ENCODE data around the gene ORC4.
"Not testable (repeated sequence)": the region's sequence is repeated elsewhere in the genome, so short reads cannot be mapped to it uniquely, and the experiment has no call there.

Gene ORC4

GRCh38 chr2:148000095-148000494 lies 20.4 kb downstream of the ORC4 start:
- H3K9me3 ChIP-seq (ENCODE audit: insufficient read depth, low read length): peaks cover 23% of the 10 kb centered on the region
- peaks cover 10% of the 10 kb centered on the region for H3K36me3 ChIP-seq (ENCODE audit: insufficient read depth, insufficient read length, low read length)
- H3K9ac ChIP-seq (ENCODE audit: insufficient read length, low read depth): no peak overlapping the region
- no peaks in the 10 kb centered on the region for H3K27me3 ChIP-seq (ENCODE audit: insufficient read depth, insufficient read length)
- TF ChIP-seq SUZ12 (IDR thresholded peaks at IDR 0.05; ENCODE audit: extremely low read depth, insufficient read depth, insufficient read length): no peak
- H3K4me3 ChIP-seq (ENCODE audit: insufficient read length, low read depth): no peak overlapping the region
- DNase-seq (ENCODE audit: low read depth, low spot score): no peak
- H3K4me1 ChIP-seq (ENCODE audit: insufficient read depth, insufficient read length): no peaks in the 10 kb centered on the region

GRCh38 chr2:147999126-147999525 lies 21.4 kb downstream of the ORC4 start:
- no peak for TF ChIP-seq YY1 (IDR thresholded peaks at IDR 0.05; ENCODE audit: insufficient read depth, insufficient read length)

GRCh38 chr2:147998203-147998602 lies 22.3 kb downstream of the ORC4 start:
- no peak overlapping the region for H3K9ac ChIP-seq (ENCODE audit: insufficient read length, low read depth)
- TF ChIP-seq SUZ12 (IDR thresholded peaks at IDR 0.05; ENCODE audit: extremely low read depth, insufficient read depth, insufficient read length): no peak
- no peak for TF ChIP-seq ZNF274 (IDR thresholded peaks at IDR 0.05; ENCODE audit: low read depth, low read length)
- no peak for TF ChIP-seq YY1 (IDR thresholded peaks at IDR 0.05; ENCODE audit: insufficient read depth, insufficient read length)
- DNase-seq (ENCODE audit: low read depth, low spot score): no peak

More at GRCh38 chr2:147999126-147999525, 21.4 kb downstream of the ORC4 start:
- Histone ChIP-seq H3K9me3 (ENCODE audit: insufficient read depth, low read length) (peaks cover 26% of the 10 kb centered on the region), H3K27me3 (ENCODE audit: insufficient read depth, insufficient read length) (no peaks in the 10 kb centered on the region), H3K36me3 (ENCODE audit: insufficient read depth, insufficient read length, low read length) (peaks cover 13% of the 10 kb centered on the region), H3K4me3 (ENCODE audit: insufficient read length, low read depth) (no peak overlapping the region), H3K9ac (ENCODE audit: insufficient read length, low read depth) (no peak overlapping the region), H3K4me1 (ENCODE audit: insufficient read depth, insufficient read length) (no peaks in the 10 kb centered on the region)
- DNase-seq (ENCODE audit: low read depth, low spot score): no peak

GRCh38 chr2:147996828-147997227 lies 23.7 kb downstream of the ORC4 start:
- Histone ChIP-seq H3K4me1 (ENCODE audit: insufficient read depth, insufficient read length) (no peaks in the 10 kb centered on the region), H3K9ac (ENCODE audit: insufficient read length, low read depth) (no peak overlapping the region), H3K9me3 (ENCODE audit: insufficient read depth, low read length) (peaks cover 26% of the 10 kb centered on the region), H3K36me3 (ENCODE audit: insufficient read depth, insufficient read length, low read length) (peaks cover 13% of the 10 kb centered on the region), H3K4me3 (ENCODE audit: insufficient read length, low read depth) (no peak overlapping the region), H3K27me3 (ENCODE audit: insufficient read depth, insufficient read length) (no peaks in the 10 kb centered on the region)
- DNase-seq (ENCODE audit: low read depth, low spot score): no peak
- TF ChIP-seq YY1 (IDR thresholded peaks at IDR 0.05; ENCODE audit: insufficient read depth, insufficient read length) (no peak), SUZ12 (IDR thresholded peaks at IDR 0.05; ENCODE audit: extremely low read depth, insufficient read depth, insufficient read length) (no peak), ZNF274 (IDR thresholded peaks at IDR 0.05; ENCODE audit: low read depth, low read length) (no peak)

More at GRCh38 chr2:147998203-147998602, 22.3 kb downstream of the ORC4 start:
- Histone ChIP-seq H3K36me3 (ENCODE audit: insufficient read depth, insufficient read length, low read length) (peaks cover 13% of the 10 kb centered on the region), H3K4me3 (ENCODE audit: insufficient read length, low read depth) (no peak overlapping the region), H3K27me3 (ENCODE audit: insufficient read depth, insufficient read length) (no peaks in the 10 kb centered on the region), H3K9me3 (ENCODE audit: insufficient read depth, low read length) (peaks cover 26% of the 10 kb centered on the region), H3K4me1 (ENCODE audit: insufficient read depth, insufficient read length) (no peaks in the 10 kb centered on the region)

- not testable (repeated sequence) for H3K9ac ChIP-seq (ENCODE audit: insufficient read length, low read depth); H3K4me3 ChIP-seq (ENCODE audit: insufficient read length, low read depth); H3K27me3 ChIP-seq (ENCODE audit: insufficient read depth, insufficient read length); H3K4me1 ChIP-seq (ENCODE audit: insufficient read depth, insufficient read length); DNase-seq (ENCODE audit: low read depth, low spot score)
- peaks cover 13% of the 10 kb centered on the region for H3K36me3 ChIP-seq (ENCODE audit: insufficient read depth, insufficient read length, low read length)
- peaks cover 26% of the 10 kb centered on the region for H3K9me3 ChIP-seq (ENCODE audit: insufficient read depth, low read length)
These were observed 25.6 kb downstream of the ORC4 start for GRCh38 chr2:147994965-147995364.

GRCh38 chr2:147989809-147990403 lies 30.6 kb downstream of the ORC4 start:
- H3K36me3 ChIP-seq (ENCODE audit: insufficient read depth, insufficient read length, low read length): peaks cover under 1% of the 10 kb centered on the region
- TF ChIP-seq ZNF274 (IDR thresholded peaks at IDR 0.05; ENCODE audit: low read depth, low read length): no peak
- TF ChIP-seq YY1 (IDR thresholded peaks at IDR 0.05; ENCODE audit: insufficient read depth, insufficient read length): no peak
- TF ChIP-seq SUZ12 (IDR thresholded peaks at IDR 0.05; ENCODE audit: extremely low read depth, insufficient read depth, insufficient read length): no peak

GRCh38 chr2:147989102-147989501 lies 31.4 kb downstream of the ORC4 start:
- no peak for DNase-seq (ENCODE audit: low read depth, low spot score)
- Histone ChIP-seq H3K4me3 (ENCODE audit: insufficient read length, low read depth) (no peak overlapping the region), H3K4me1 (ENCODE audit: insufficient read depth, insufficient read length) (no peaks in the 10 kb centered on the region), H3K9me3 (ENCODE audit: insufficient read depth, low read length) (no peaks in the 10 kb centered on the region), H3K9ac (ENCODE audit: insufficient read length, low read depth) (no peak overlapping the region), H3K36me3 (ENCODE audit: insufficient read depth, insufficient read length, low read length) (no peaks in the 10 kb centered on the region), H3K27me3 (ENCODE audit: insufficient read depth, insufficient read length) (no peaks in the 10 kb centered on the region)
- TF ChIP-seq ZNF274 (IDR thresholded peaks at IDR 0.05; ENCODE audit: low read depth, low read length) (no peak), SUZ12 (IDR thresholded peaks at IDR 0.05; ENCODE audit: extremely low read depth, insufficient read depth, insufficient read length) (no peak), YY1 (IDR thresholded peaks at IDR 0.05; ENCODE audit: insufficient read depth, insufficient read length) (no peak)

More at GRCh38 chr2:147989809-147990403, 30.6 kb downstream of the ORC4 start:
- H3K4me3 ChIP-seq (ENCODE audit: insufficient read length, low read depth): no peak overlapping the region
- no peak for DNase-seq (ENCODE audit: low read depth, low spot score)
- no peak overlapping the region for H3K9ac ChIP-seq (ENCODE audit: insufficient read length, low read depth)
- H3K27me3 ChIP-seq (ENCODE audit: insufficient read depth, insufficient read length): no peaks in the 10 kb centered on the region
- H3K9me3 ChIP-seq (ENCODE audit: insufficient read depth, low read length): peaks cover 1% of the 10 kb centered on the region; the same call in 1 of the 2 replicates
- H3K4me1 ChIP-seq (ENCODE audit: insufficient read depth, insufficient read length): no peaks in the 10 kb centered on the region
